ENCODE data around the gene CUL1.

Gene CUL1

GRCh38 chr7:148735967-148736366, 37.3 kb downstream of the CUL1 start:
- in situ Hi-C loops (cut with MboI; ENCODE audit: low sequenced_read_pairs, unreplicated experiment), result no loop called here
- DNase-seq (ENCODE audit: low spot score), result no peak
- no peak for TF ChIP-seq CTCF (IDR thresholded peaks at IDR 0.05; ENCODE audit: borderline replicate concordance, control extremely low read depth, extremely low read depth, insufficient read depth, missing control alignments)

GRCh38 chr7:148738737-148739535, 40.2 kb downstream of the CUL1 start:
- DNase-seq (ENCODE audit: low spot score), result no peak
- in situ Hi-C loops (cut with MboI; ENCODE audit: low sequenced_read_pairs, unreplicated experiment), result no loop called here
- TF ChIP-seq CTCF (IDR thresholded peaks at IDR 0.05; ENCODE audit: borderline replicate concordance, control extremely low read depth, extremely low read depth, insufficient read depth, missing control alignments), result no peak

GRCh38 chr7:148746135-148746534, 47.4 kb downstream of the CUL1 start:
- DNase-seq (ENCODE audit: low spot score), result no peak
- in situ Hi-C loops (cut with MboI; ENCODE audit: low sequenced_read_pairs, unreplicated experiment), result no loop called here
- no peak for TF ChIP-seq CTCF (IDR thresholded peaks at IDR 0.05; ENCODE audit: borderline replicate concordance, control extremely low read depth, extremely low read depth, insufficient read depth, missing control alignments)

- TF ChIP-seq CTCF (IDR thresholded peaks at IDR 0.05; ENCODE audit: borderline replicate concordance, control extremely low read depth, extremely low read depth, insufficient read depth, missing control alignments), result no peak
- no peak for DNase-seq (ENCODE audit: low spot score)
- in situ Hi-C loops (cut with MboI; ENCODE audit: low sequenced_read_pairs, unreplicated experiment), result no loop called here
These were observed 48.6 kb downstream of the CUL1 start for GRCh38 chr7:148747274-148747673.

GRCh38 chr7:148750442-148751355, 52.0 kb downstream of the CUL1 start:
- in situ Hi-C loops (cut with MboI; ENCODE audit: low sequenced_read_pairs, unreplicated experiment), result no loop called here
- no peak for TF ChIP-seq CTCF (IDR thresholded peaks at IDR 0.05; ENCODE audit: borderline replicate concordance, control extremely low read depth, extremely low read depth, insufficient read depth, missing control alignments)
- DNase-seq (ENCODE audit: low spot score), result no peak

GRCh38 chr7:148753224-148753623, 54.5 kb downstream of the CUL1 start:
- in situ Hi-C loops (cut with MboI; ENCODE audit: low sequenced_read_pairs, unreplicated experiment), result no loop called here
- DNase-seq (ENCODE audit: low spot score), result no peak
- no peak for TF ChIP-seq CTCF (IDR thresholded peaks at IDR 0.05; ENCODE audit: borderline replicate concordance, control extremely low read depth, extremely low read depth, insufficient read depth, missing control alignments)

All from GM13976 (cell line).